NOMO-1 treated with dmso at 0.1 percent for 144 hours (cell line): ENCODE data around the gene EFTUD2.
A peak's percentile ranks its signal among the peaks of the same experiment; 100 is the strongest.
"Not testable (repeated sequence)": the region's sequence is repeated elsewhere in the genome, so short reads cannot be mapped to it uniquely, and the experiment has no call there.

ENCODE experiments used
- DNase-seq: peaks from one replicate; lab custom pipeline; 2025; ENCODE audit not compliant: unreplicated experiment; lab: John Stamatoyannopoulos, UW

The EFTUD2 gene

GRCh38 chr17:44848961-44849489, 50.2 kb downstream of the EFTUD2 start:
- DNase-seq: no peak

- no peak for DNase-seq
Observed at GRCh38 chr17:44848257-44848795, 50.9 kb downstream of the EFTUD2 start.

- DNase-seq: no peak
Observed at GRCh38 chr17:44847586-44847985, 51.7 kb downstream of the EFTUD2 start, which contains the start of gene HIGD1B. Gene HIGD1B (plus strand): TSS chr17:44847883. CDS start chr17:44848153, 270 bp downstream.

- DNase-seq: no peak
Observed at GRCh38 chr17:44846206-44846605, 53.0 kb downstream of the EFTUD2 start.

- DNase-seq: no peak
Observed at GRCh38 chr17:44844390-44844830, 54.8 kb downstream of the EFTUD2 start.

GRCh38 chr17:44842748-44843147, 56.5 kb downstream of the EFTUD2 start:
- DNase-seq: no peak

- no peak for DNase-seq
Observed at GRCh38 chr17:44840936-44841335, 58.3 kb downstream of the EFTUD2 start.

GRCh38 chr17:44840274-44840673, 59.0 kb downstream of the EFTUD2 start:
- DNase-seq: no peak

- DNase-seq: no peak
Observed at GRCh38 chr17:44837196-44837595, 62.0 kb downstream of the EFTUD2 start.

- DNase-seq: no peak
Observed at GRCh38 chr17:44832805-44833204, 66.4 kb downstream of the EFTUD2 start.

- no peak for DNase-seq
Observed at GRCh38 chr17:44831371-44831770, 67.9 kb downstream of the EFTUD2 start.

GRCh38 chr17:44830359-44831288, 68.6 kb downstream of the EFTUD2 start:
- DNase-seq: no peak

- no peak for DNase-seq
Observed at GRCh38 chr17:44829523-44830358, 69.5 kb downstream of the EFTUD2 start, which contains the start of gene GJC1. Gene GJC1 (minus strand): TSS chr17:44830287. CDS start chr17:44805817, 24,470 bp downstream.

GRCh38 chr17:44828919-44829522, 70.2 kb downstream of the EFTUD2 start:
- DNase-seq: peak; percentile 14

- DNase-seq: no peak
Observed at GRCh38 chr17:44827863-44828262, 71.4 kb downstream of the EFTUD2 start.

GRCh38 chr17:44826123-44826790, 73.0 kb downstream of the EFTUD2 start:
- no peak for DNase-seq

GRCh38 chr17:44825236-44825635, 74.0 kb downstream of the EFTUD2 start:
- DNase-seq: not testable (repeated sequence)

GRCh38 chr17:44820631-44821212, 78.5 kb downstream of the EFTUD2 start:
- DNase-seq: no peak

- not testable (repeated sequence) for DNase-seq
Observed at GRCh38 chr17:44818508-44818907, 80.7 kb downstream of the EFTUD2 start.

GRCh38 chr17:44812263-44812662, 87.0 kb downstream of the EFTUD2 start:
- DNase-seq: no peak
